Left ventricle myocardium inferior (tissue), 1 donor: ENCODE measurements around the gene POLE3. TPM values are rescaled to one million over a fixed set of nuclear protein-coding genes. Genes with fewer than 3 reads are reported as not detected.
A peak's percentile ranks its signal among the peaks of the same experiment; 100 is the strongest.
"Not testable (repeated sequence)": the region's sequence is repeated elsewhere in the genome, so short reads cannot be mapped to it uniquely, and the experiment has no call there.

Source experiments
- DNase-seq: peaks from one replicate; pipeline ENCODE4 v3.0.0-alpha.2; 2020
- H3K27ac ChIP-seq: fragments of 200-600 bp; replicated peaks from 2 replicates; pipeline ENCODE4 v1.8.0; 2021
- H3K27me3 ChIP-seq: fragments of 200-600 bp; 2 replicates; pipeline ENCODE4 v1.8.0; 2021; ENCODE audit warnings: low read depth
- H3K36me3 ChIP-seq: fragments of 200-600 bp; 2 replicates; pipeline ENCODE4 v1.8.0; 2021
- H3K4me1 ChIP-seq: fragments of 200-600 bp; 2 replicates; pipeline ENCODE4 v1.8.0; 2021
- H3K4me3 ChIP-seq: fragments of 200-600 bp; 2 replicates; pipeline ENCODE4 v1.8.0; 2021; ENCODE audit warnings: mild to moderate bottlenecking, moderate library complexity
- H3K9me3 ChIP-seq: fragments of 200-600 bp; replicated peaks from 2 replicates; pipeline ENCODE4 v1.8.0; 2021
- intact Hi-C: fragments of 100-400 bp; cut with micrococcal nuclease; formaldehyde crosslinking; loops from one replicate; pipeline ENCODE4 v1.11.0; 2022
- total RNA-seq: library from RNA; stranded (reverse); fragmentation: NEBNext Ultra II Directional; extraction: Animal tissue kit (Norgen Biotek cat#: 25700); gene quantifications from one replicate; pipeline ENCODE4 v1.2.1, GENCODE V29; 2021
- TF ChIP-seq, protein P1 (sequence below): fragments of 200-600 bp; IDR thresholded peaks from 2 replicates; pipeline ENCODE4 v1.8.0; 2021; ENCODE audit warnings: antibody characterized with exemption, mild to moderate bottlenecking, borderline replicate concordance
- donor health status: DM: no; HTN: yes; CAD: no; lungs with severe emphysema.

POLE3 gene
- total RNA-seq, 1 donor from 2014 or later: 22.5 TPM

GRCh38 chr9:113416149-113416721 is 5.8 kb upstream of the POLE3 start:
- DNase-seq: no peak
- no peaks in the 10 kb centered on the region for H3K9me3 ChIP-seq
- intact Hi-C loops: no loop called here
- no peaks in the 10 kb centered on the region for H3K36me3 ChIP-seq
- TF ChIP-seq, protein P1, sequence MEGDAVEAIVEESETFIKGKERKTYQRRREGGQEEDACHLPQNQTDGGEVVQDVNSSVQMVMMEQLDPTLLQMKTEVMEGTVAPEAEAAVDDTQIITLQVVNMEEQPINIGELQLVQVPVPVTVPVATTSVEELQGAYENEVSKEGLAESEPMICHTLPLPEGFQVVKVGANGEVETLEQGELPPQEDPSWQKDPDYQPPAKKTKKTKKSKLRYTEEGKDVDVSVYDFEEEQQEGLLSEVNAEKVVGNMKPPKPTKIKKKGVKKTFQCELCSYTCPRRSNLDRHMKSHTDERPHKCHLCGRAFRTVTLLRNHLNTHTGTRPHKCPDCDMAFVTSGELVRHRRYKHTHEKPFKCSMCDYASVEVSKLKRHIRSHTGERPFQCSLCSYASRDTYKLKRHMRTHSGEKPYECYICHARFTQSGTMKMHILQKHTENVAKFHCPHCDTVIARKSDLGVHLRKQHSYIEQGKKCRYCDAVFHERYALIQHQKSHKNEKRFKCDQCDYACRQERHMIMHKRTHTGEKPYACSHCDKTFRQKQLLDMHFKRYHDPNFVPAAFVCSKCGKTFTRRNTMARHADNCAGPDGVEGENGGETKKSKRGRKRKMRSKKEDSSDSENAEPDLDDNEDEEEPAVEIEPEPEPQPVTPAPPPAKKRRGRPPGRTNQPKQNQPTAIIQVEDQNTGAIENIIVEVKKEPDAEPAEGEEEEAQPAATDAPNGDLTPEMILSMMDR: no peak
- H3K27me3 ChIP-seq: no peaks in the 10 kb centered on the region
- no peak overlapping the region for H3K4me3 ChIP-seq
- peaks cover 6% of the 10 kb centered on the region for H3K4me1 ChIP-seq
- H3K27ac ChIP-seq: peak overlapping the region; percentile 40

DNA sequence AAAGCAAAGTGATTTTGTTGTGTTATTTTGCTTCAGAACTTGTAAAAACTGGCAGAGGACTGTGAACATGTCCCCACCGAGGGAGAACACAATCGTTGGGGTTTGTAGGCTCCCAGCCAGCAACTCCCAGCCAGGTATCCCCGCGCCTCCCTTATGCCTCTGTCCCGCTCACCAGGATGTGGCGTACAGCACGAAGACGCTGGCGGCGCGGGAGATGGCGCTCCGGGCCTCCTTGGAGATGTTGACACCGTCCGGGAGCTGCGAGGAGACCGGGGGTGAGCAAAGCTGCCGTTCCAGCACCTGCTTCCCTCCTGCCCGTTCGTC is 630 bp downstream of the POLE3 start:
- intact Hi-C loops: no loop called here
- no peak for DNase-seq
- H3K4me3 ChIP-seq: peak overlapping the region; percentile 94
- no peaks in the 10 kb centered on the region for H3K27me3 ChIP-seq
- peaks cover 19% of the 10 kb centered on the region for H3K36me3 ChIP-seq
- H3K27ac ChIP-seq: peak overlapping the region; percentile 96
- H3K9me3 ChIP-seq: no peaks in the 10 kb centered on the region
- TF ChIP-seq, protein P1: no peak
- peaks cover 36% of the 10 kb centered on the region for H3K4me1 ChIP-seq

DNA sequence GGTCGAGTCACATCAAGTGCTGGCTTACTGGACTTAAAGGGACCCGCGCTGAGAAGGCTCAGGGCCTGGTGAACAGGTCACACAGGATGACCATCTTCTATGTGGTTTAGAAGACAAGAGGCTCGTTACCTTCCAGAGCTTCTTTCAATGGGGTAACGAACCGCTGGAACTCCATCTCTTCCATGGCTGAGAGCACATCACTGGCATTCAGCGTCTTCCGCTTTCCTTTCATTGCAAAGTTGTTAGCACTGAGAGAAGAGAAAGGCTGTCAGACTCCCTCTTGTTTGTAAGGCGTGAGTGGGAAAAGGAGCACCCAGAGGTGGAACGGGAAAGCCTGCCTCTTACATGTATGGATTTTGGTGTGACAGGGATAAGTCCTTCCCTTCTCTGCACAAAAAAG is 994 bp downstream of the POLE3 start:
- Histone ChIP-seq H3K27me3 (no peaks in the 10 kb centered on the region), H3K4me1 (peaks cover 38% of the 10 kb centered on the region), H3K27ac (peak overlapping the region; percentile 96), H3K36me3 (peaks cover 19% of the 10 kb centered on the region), H3K4me3 (peak overlapping the region; percentile 94), H3K9me3 (no peaks in the 10 kb centered on the region)
- TF ChIP-seq, protein P1: no peak
- intact Hi-C loops: no loop called here
- no peak for DNase-seq

- Histone ChIP-seq H3K36me3 (peaks cover 19% of the 10 kb centered on the region), H3K27ac (peak overlapping the region; percentile 60), H3K4me1 (peaks cover 39% of the 10 kb centered on the region)
- H3K9me3 ChIP-seq, H3K4me3 ChIP-seq, intact Hi-C loops, H3K27me3 ChIP-seq: not testable (repeated sequence)
- TF ChIP-seq, protein P1: peak; percentile 81
- peak; percentile 51 for DNase-seq
Observed at GRCh38 chr9:113406873-113407511, 3.5 kb downstream of the POLE3 start.

GRCh38 chr9:113406353-113406752 is 4.1 kb downstream of the POLE3 start:
- H3K27me3 ChIP-seq, H3K9me3 ChIP-seq, H3K4me3 ChIP-seq, DNase-seq, intact Hi-C loops: not testable (repeated sequence)
- H3K36me3 ChIP-seq: peaks cover 19% of the 10 kb centered on the region
- peak overlapping the region; percentile 60 for H3K27ac ChIP-seq
- H3K4me1 ChIP-seq: peaks cover 39% of the 10 kb centered on the region

DNA sequence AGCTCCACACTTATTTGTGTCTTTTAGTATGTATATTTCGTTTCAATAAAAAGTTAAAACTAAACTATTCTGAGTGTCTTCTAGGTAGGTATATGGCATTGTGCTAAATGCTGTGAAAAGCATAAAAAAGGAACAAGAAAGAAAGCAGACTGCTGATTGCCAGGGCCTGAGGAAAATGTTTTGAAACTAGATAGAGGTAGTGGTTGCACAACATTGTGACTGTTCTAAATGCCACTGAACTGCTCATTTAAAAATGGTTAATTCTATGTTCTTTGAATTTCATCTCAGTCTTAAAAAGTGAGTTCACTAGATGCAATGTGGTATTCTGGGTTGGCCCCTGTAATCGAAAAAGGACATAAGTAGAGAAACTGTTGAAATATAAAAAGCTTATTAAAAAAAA is 6.8 kb downstream of the POLE3 start:
- no peak overlapping the region for H3K27ac ChIP-seq
- H3K4me1 ChIP-seq: peaks cover 48% of the 10 kb centered on the region
- intact Hi-C loops: no loop called here
- H3K9me3 ChIP-seq: no peaks in the 10 kb centered on the region
- no peak overlapping the region for H3K4me3 ChIP-seq
- TF ChIP-seq, protein P1: no peak
- no peak for DNase-seq
- H3K27me3 ChIP-seq: no peaks in the 10 kb centered on the region
- H3K36me3 ChIP-seq: peaks cover 15% of the 10 kb centered on the region
